ENCODE results near the gene CNGA3.
"Not testable (repeated sequence)": the region's sequence is repeated elsewhere in the genome, so short reads cannot be mapped to it uniquely, and the experiment has no call there.

CNGA3 gene

DNA sequence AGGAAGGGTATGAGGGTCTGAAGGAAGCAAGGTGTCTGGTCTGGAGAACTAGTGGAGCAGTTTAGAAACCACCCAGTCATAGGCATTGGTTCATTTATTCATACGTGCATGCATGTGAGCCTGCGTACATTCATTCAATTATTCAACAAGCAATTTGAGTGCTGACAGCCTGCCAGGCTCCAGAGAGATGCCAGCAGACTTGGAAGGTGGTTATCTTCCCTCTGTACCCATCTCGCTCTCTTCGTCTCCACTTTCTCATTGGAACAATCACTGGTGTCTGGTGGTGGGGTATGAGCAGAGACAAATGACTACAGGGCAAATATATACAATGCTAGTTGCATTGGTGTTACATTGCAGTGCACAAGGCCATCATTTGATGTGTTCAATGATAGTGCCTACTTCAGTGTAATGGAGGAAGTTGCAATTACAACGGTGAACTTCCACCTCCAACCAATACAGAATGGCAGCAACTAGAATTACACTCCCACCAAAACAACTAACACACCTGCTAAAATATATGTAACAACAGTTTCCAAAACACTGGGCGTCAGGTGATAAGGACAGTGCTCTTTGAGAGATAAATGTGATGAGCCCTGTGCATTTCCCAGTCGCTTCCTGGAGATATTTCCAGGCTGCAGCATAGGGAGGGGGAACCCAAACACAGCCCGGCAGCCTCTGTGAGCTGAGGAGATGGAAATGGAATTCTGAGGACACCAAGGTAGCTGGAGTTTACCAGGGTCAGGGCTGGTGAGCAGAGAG lies 32.6 kb upstream of the CNGA3 start:
- Mint-ChIP-seq H3K4me3 (no peak overlapping the region), H3K9me3 (peaks cover 6% of the 10 kb centered on the region), H3K36me3 (ENCODE audit: low read depth) (peaks cover 2% of the 10 kb centered on the region), H3K4me1 (no peaks in the 10 kb centered on the region), H3K27me3 (peaks cover 13% of the 10 kb centered on the region), H3K27ac (no peak overlapping the region)
- no peak for ATAC-seq
- no peak for DNase-seq

DNA sequence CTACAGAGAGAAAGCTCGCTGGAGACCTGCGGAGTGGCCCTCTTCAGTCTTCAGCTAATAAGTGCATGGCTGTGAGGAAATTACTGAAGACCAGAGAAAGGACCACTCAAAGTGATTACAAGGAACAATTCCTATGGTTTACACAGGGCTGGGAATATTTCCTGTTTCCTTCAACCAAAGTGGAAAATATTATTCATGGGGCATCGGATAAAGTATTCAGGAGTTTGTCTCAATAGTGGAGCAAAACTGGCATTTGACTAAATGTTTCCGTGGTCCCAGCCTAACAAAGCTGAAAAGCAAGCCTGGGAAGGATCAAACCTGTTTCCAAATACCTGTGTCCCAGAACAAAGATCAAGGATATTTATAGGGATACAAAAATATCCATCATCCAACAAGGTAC lies 32.0 kb upstream of the CNGA3 start:
- no peaks in the 10 kb centered on the region for H3K4me1 Mint-ChIP-seq

DNA sequence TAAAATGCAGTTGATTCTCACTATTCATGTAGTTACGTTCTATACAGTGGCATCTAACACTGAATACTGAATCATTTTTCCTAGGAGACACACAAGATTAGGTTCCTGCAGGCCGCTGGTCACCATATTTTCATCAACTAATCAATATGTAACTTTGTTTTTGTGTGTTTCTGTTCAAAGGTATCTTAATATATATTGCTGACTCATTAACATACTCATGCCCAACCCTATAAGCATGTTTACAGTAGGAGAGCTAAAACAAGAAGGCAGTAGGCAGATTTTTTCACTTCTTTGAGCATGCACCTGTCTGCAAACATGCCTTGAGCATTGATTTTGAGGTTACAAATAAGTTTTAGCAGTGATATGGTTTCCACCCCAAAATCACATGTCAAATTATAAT lies 30.3 kb upstream of the CNGA3 start:
- no peak overlapping the region for H3K27ac Mint-ChIP-seq
- DNase-seq, result no peak
- H3K36me3 Mint-ChIP-seq (ENCODE audit: low read depth), result peaks cover 6% of the 10 kb centered on the region
- ATAC-seq, result no peak
- peaks cover 7% of the 10 kb centered on the region for H3K27me3 Mint-ChIP-seq
- H3K9me3 Mint-ChIP-seq, result peaks cover 20% of the 10 kb centered on the region
- H3K4me1 Mint-ChIP-seq, result no peaks in the 10 kb centered on the region
- H3K4me3 Mint-ChIP-seq, result no peak overlapping the region

More for the DNA sequence above, 32.0 kb upstream of the CNGA3 start:
- DNase-seq (no peak), ATAC-seq (no peak)
- H3K4me3 Mint-ChIP-seq, result no peak overlapping the region
- H3K27ac Mint-ChIP-seq, result no peak overlapping the region
- H3K36me3 Mint-ChIP-seq (ENCODE audit: low read depth), result peaks cover 2% of the 10 kb centered on the region
- peaks cover 10% of the 10 kb centered on the region for H3K27me3 Mint-ChIP-seq
- peaks cover 10% of the 10 kb centered on the region for H3K9me3 Mint-ChIP-seq

DNA sequence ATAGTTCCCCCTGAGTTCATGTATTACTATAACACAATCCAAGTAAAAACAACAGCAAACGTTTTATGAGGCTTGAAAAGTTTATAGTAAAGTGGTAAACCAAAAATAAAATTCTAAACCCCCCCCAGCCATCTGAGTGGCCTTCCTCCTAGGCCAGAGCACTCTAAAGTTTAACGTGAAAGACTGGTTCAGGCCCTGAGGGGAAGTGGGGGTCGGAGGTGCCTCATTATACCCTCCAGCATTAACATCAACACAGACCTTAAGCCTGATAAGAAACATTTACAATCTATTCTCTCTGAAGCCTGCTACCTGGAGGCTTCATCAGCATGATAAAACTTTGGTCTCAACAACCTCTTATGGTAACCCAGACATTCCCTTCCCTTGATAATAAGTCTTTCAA lies 29.0 kb upstream of the CNGA3 start:
- peaks cover 29% of the 10 kb centered on the region for H3K9me3 Mint-ChIP-seq
- no peak for DNase-seq
- peaks cover 9% of the 10 kb centered on the region for H3K27me3 Mint-ChIP-seq
- no peak for ATAC-seq
- peaks cover 9% of the 10 kb centered on the region for H3K36me3 Mint-ChIP-seq (ENCODE audit: low read depth)
- no peaks in the 10 kb centered on the region for H3K4me1 Mint-ChIP-seq
- no peak overlapping the region for H3K27ac Mint-ChIP-seq
- no peak overlapping the region for H3K4me3 Mint-ChIP-seq

DNA sequence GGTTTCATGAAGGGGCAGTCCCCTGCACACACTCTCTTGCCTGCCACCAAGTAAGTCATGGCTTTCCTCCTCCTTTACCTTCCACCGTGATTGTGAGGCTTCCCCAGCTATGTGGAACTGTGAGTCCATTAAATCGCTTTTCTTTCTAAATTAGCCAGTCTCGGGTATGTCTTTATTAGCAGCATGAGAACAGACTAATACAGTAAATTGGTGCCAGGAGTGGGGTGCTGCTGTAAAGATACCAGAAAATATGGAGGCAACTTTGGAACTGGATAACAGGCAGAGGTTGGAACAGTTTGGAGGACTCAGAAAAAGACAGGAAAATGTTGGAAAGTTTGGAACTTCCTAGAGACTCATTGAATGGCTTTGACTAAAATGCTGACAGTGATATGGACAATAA lies 26.1 kb upstream of the CNGA3 start:
- peaks cover 39% of the 10 kb centered on the region for H3K9me3 Mint-ChIP-seq
- not testable (repeated sequence) for DNase-seq; H3K4me3 Mint-ChIP-seq; H3K36me3 Mint-ChIP-seq (ENCODE audit: low read depth); H3K27ac Mint-ChIP-seq; H3K4me1 Mint-ChIP-seq; ATAC-seq
- peaks cover 16% of the 10 kb centered on the region for H3K27me3 Mint-ChIP-seq

DNA sequence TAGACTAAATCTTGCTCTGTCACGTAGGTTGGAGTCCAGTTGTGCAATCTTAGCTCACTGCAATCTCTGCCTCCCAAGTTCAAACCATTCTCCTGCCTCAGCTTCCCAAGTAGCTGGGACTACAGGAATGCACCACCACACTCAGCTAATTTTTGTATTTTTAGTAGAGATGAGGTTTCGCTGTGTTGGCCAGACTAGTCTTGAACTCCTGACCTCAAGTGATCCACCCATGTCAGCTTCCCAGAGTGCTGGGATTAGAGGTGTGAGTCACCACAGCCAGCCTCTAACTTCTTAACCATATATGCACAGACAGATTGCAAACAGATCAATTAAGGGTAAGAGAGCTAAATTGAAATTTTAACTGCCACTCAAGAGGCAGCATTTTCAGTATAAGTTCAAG lies 22.1 kb upstream of the CNGA3 start:
- ATAC-seq (no peak), DNase-seq (no peak)
- H3K9me3 Mint-ChIP-seq, result peaks cover 34% of the 10 kb centered on the region
- H3K4me3 Mint-ChIP-seq, result no peak overlapping the region
- no peak overlapping the region for H3K27ac Mint-ChIP-seq
- H3K36me3 Mint-ChIP-seq (ENCODE audit: low read depth), result peaks cover 7% of the 10 kb centered on the region
- peaks cover 12% of the 10 kb centered on the region for H3K27me3 Mint-ChIP-seq
- no peaks in the 10 kb centered on the region for H3K4me1 Mint-ChIP-seq

DNA sequence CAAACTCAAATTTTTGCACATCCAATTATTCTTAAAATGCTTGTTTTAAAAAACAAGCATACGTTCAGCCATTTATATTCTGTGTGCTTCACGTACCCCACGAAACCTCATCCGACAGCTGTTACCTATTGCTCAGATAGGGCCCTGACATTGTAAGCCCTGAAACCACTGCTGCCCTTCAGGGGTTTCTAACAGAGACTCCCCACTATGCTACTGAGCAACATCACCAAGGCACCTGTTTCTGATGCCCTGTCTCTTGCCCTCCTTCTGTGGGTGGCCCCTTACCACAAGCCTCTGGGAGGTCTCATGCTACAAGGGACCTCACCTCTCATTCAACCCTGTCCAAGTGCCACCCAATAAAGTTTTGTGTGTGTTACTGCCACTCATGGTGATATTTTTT lies 18.5 kb upstream of the CNGA3 start:
- ATAC-seq (no peak), DNase-seq (no peak)
- Mint-ChIP-seq H3K36me3 (ENCODE audit: low read depth) (no peaks in the 10 kb centered on the region), H3K27ac (no peak overlapping the region), H3K4me1 (no peaks in the 10 kb centered on the region), H3K27me3 (peaks cover 17% of the 10 kb centered on the region), H3K9me3 (peaks cover 12% of the 10 kb centered on the region), H3K4me3 (no peak overlapping the region)

DNA sequence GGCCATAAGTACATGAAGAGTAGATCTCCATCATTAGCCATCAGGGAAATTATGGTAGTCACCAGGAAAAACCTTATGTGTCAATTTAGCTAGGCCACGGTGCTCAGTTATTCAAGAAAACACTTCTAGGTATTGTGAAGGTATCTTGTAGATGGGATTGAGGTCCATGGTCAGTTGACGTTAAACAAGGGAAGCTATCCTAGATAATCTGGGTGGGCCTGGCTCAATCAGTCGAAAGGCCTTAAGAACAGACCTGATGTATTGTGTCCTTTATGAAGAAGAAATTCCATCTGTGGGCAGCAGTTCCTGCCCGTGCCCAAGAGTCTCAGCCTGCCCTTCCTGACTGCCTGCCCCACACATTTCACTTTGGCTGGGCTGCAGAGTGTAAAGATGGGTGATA lies 16.7 kb upstream of the CNGA3 start:
- ATAC-seq (no peak), DNase-seq (no peak)
- Mint-ChIP-seq H3K27me3 (peaks cover 13% of the 10 kb centered on the region), H3K36me3 (ENCODE audit: low read depth) (no peaks in the 10 kb centered on the region), H3K4me3 (no peak overlapping the region), H3K9me3 (peaks cover 3% of the 10 kb centered on the region), H3K27ac (no peak overlapping the region), H3K4me1 (no peaks in the 10 kb centered on the region)

DNA sequence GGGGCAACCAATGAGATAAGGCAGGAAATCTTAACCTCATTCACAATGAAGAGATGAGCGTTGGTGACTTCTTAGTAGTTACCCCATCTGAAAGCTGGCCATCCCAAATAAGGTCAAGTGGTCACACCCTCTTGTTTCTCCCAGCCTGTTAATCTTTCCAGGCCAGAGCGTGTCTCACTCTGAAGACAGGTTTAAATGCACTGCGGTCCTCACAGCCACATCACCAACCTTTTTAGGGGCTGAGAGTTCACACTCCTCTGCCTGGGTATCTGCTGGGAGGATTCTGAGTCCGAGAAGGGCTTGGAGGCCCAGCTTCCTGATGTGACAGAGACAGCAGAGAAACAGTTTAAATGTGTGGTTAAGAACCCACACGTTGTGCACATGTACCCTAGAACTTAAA lies 13.3 kb upstream of the CNGA3 start:
- DNase-seq, result no peak
- Mint-ChIP-seq H3K4me3 (no peak overlapping the region), H3K9me3 (peaks cover 6% of the 10 kb centered on the region), H3K36me3 (ENCODE audit: low read depth) (no peaks in the 10 kb centered on the region), H3K4me1 (no peaks in the 10 kb centered on the region), H3K27me3 (peaks cover 19% of the 10 kb centered on the region), H3K27ac (no peak overlapping the region)
- no peak for ATAC-seq

DNA sequence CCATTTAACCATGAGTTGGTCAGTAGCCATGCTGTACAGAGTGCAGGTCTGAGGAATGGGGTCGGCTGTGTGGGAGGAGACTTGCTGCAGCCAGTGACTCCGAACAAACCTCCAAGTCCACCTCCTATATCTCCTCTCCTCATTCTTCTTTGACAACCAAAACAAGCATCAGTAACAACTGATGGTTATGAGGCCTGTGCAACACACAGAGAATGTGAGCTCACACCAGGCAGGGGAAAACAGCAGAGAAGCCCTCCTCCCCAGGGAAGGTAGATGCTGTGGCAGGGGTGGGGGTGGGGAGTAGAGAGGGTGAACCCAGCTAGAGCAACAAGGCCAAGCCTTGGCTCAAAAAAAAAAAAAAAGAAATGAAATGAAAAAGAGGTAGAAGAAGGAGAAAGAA lies 12.3 kb upstream of the CNGA3 start:
- peaks cover 3% of the 10 kb centered on the region for H3K9me3 Mint-ChIP-seq
- DNase-seq, result no peak
- H3K36me3 Mint-ChIP-seq (ENCODE audit: low read depth), result no peaks in the 10 kb centered on the region
- H3K4me3 Mint-ChIP-seq, result no peak overlapping the region
- H3K27me3 Mint-ChIP-seq, result peaks cover 21% of the 10 kb centered on the region
- H3K27ac Mint-ChIP-seq, result no peak overlapping the region
- ATAC-seq, result no peak
- H3K4me1 Mint-ChIP-seq, result no peaks in the 10 kb centered on the region

DNA sequence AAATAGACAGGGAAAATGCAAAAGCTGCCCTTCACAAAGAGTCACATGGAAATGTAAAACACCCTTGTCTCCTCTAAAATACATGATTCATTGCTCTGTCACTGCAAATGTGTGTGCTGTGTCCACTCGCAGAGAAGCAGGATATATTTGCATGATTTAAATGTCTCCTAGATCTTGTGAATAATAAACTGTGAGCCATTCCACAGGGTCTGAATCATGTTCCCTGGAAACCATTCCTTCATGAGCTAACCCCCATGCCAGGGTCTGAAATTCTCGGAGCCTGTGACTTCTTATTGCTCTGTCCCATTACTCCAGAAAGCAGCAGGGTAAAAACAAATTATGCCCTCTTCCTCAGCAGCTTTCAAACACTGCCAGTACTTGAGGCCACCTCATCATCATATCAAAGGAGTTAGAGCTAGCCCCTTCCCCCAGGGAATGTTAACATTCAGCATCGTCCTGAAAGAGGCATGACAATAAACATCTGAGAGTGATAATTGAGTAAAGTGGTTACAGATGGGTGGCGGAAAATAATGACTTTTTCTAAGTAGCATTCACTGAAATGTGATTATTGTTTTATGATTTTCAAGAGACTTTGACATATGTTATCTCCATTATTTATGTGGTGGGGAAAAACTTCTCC lies 11.7 kb upstream of the CNGA3 start:
- Mint-ChIP-seq H3K4me3 (no peak overlapping the region), H3K9me3 (peaks cover 3% of the 10 kb centered on the region), H3K27ac (no peak overlapping the region), H3K4me1 (no peaks in the 10 kb centered on the region), H3K27me3 (peaks cover 24% of the 10 kb centered on the region), H3K36me3 (ENCODE audit: low read depth) (no peaks in the 10 kb centered on the region)
- DNase-seq, result no peak
- no peak for ATAC-seq

DNA sequence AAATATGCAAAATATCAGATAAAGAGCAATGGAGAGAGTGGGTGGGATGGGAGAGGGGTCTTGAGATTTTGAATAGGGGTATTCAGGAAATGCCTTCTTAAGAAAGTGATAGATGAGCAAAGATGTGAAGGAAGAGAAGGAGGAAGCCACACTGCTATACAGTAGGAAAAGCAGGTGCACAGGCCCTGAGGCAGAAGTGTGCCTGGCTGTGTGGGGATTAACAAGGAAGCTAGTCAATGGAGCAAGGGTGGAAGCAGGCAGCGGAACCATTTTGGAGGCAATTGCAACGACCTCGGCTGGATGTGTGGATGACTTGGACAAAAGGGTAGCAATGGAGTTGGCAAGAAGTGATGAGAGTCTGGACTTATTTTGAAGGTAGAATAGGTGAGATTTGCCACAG lies 11.0 kb upstream of the CNGA3 start:
- ATAC-seq (no peak), DNase-seq (no peak)
- Mint-ChIP-seq H3K4me3 (no peak overlapping the region), H3K36me3 (ENCODE audit: low read depth) (no peaks in the 10 kb centered on the region), H3K4me1 (no peaks in the 10 kb centered on the region), H3K27ac (no peak overlapping the region), H3K27me3 (peaks cover 22% of the 10 kb centered on the region), H3K9me3 (peaks cover 3% of the 10 kb centered on the region)

DNA sequence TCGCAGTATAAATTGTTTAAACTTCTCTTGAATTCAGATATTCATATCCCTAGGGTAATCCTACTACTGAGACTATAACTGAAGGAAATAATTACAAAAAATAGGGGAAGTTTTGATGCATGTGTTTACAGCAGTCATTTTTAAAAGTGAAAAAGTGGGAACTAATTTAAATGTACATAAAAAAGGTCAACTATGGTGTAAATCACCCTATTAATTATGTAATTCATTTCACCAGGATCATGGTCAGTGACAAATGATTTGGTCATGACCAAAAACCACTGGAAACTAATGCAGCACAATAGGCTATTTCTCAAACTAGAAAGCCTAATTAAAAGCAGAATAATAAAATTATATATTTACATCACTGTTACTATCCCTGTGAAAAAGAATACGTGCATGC lies 5.0 kb upstream of the CNGA3 start:
- DNase-seq, result no peak
- no peak overlapping the region for H3K27ac Mint-ChIP-seq
- ATAC-seq, result no peak
- H3K27me3 Mint-ChIP-seq, result peaks cover 33% of the 10 kb centered on the region
- H3K36me3 Mint-ChIP-seq (ENCODE audit: low read depth), result no peaks in the 10 kb centered on the region
- H3K4me1 Mint-ChIP-seq, result peaks cover 4% of the 10 kb centered on the region
- no peak overlapping the region for H3K4me3 Mint-ChIP-seq
- peaks cover 3% of the 10 kb centered on the region for H3K9me3 Mint-ChIP-seq

DNA sequence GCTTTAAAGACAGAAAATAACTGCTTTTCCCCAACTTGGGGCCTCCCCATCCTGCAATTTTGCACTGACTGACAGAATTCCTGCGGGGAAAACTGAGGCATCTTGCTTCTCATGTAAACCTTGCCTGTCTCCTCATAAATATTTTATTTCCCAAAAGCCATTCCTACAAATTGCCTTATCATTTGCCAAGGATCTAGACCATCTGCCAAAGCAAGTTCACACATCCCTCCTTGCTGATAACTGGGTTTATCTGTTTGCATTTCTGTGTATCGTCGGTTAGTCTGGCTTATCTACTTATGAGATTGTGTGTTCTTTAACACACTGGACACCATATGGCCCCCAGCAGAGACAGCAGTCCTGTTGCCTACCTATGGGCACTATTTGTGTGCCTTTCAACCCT lies 3.0 kb upstream of the CNGA3 start:
- ATAC-seq (no peak), DNase-seq (no peak)
- peaks cover 13% of the 10 kb centered on the region for H3K4me1 Mint-ChIP-seq
- H3K27ac Mint-ChIP-seq, result no peak overlapping the region
- no peak overlapping the region for H3K4me3 Mint-ChIP-seq
- H3K27me3 Mint-ChIP-seq, result peaks cover 42% of the 10 kb centered on the region
- no peaks in the 10 kb centered on the region for H3K36me3 Mint-ChIP-seq (ENCODE audit: low read depth)
- H3K9me3 Mint-ChIP-seq, result no peaks in the 10 kb centered on the region

DNA sequence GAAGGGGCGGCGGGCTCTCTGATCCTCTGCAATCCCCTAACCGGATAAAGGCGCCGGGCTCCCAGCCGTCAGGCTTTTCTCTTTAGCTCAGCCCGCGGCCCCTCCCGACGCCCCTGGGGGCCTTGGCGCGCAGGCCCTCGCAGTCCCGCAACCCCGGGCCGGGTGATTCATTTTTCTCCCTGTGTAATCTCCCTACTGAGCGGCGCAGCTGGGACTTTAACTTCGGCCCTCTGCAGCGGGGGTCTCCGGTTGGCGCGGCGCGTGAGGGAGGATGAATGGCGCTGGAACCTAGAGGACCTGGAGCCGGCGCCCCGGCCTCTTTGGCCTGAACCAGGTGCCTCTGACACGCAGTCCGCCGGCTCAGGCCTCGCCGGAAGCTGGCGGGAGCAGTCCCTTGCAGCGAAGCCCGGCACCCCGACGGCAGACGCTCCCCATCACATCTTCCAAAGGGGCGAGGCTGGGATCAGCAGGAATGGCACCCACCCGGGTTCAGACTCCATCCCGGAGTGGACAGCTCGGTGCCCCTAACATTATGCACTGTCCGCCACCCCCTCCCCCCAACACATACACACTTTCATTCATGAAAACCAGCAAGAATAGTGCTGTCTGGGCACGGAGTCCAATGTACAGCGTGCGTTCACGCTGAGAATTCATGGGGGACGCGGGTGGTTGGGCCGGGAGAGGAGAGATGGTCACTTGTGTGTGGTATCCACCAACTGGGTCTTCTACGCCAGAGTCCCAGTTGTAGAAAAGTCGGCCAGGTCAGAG lies 1.2 kb downstream of the CNGA3 start:
- no peak overlapping the region for H3K4me3 Mint-ChIP-seq
- H3K36me3 Mint-ChIP-seq (ENCODE audit: low read depth), result no peaks in the 10 kb centered on the region
- H3K4me1 Mint-ChIP-seq, result peaks cover 13% of the 10 kb centered on the region

More for the DNA sequence above, 1.2 kb downstream of the CNGA3 start:
- Mint-ChIP-seq H3K9me3 (no peaks in the 10 kb centered on the region), H3K27ac (no peak overlapping the region), H3K27me3 (peaks cover 62% of the 10 kb centered on the region)
- no peak for DNase-seq
- ATAC-seq, result no peak

All from activated naive CD8-positive, alpha-beta T cell treated with anti-CD3 and anti-CD28 coated beads, Interleukin-2, amount 50 U/mL, for 24 hours (primary cell).